ENCODE measurements around the gene RAB31. TPM values are rescaled to one million over a fixed set of nuclear protein-coding genes. Genes with fewer than 3 reads are reported as not detected.

The RAB31 gene
- polyA plus RNA-seq, 1 donor (not counting 4 experiments of a cell fraction or from before 2014, with no cell fraction given) = 47.0 TPM

- no peak overlapping the region for H3K27ac ChIP-seq (ENCODE audit: control insufficient read depth, insufficient read depth, low read length)
- no peak for DNase-seq (ENCODE audit: low read depth, low spot score)
- no peaks in the 10 kb centered on the region for H3K27me3 ChIP-seq (ENCODE audit: control insufficient read depth, extremely low read depth, insufficient read depth, low read length)
- no peaks in the 10 kb centered on the region for H4K20me1 ChIP-seq (ENCODE audit: control insufficient read depth, extremely low read depth, insufficient read depth, low read length)
- TF ChIP-seq CTCF (optimal IDR thresholded peaks at IDR 0.05 in 1 of 3, IDR thresholded peaks at IDR 0.05 in 1 of 3, conservative IDR thresholded peaks at IDR 0.05 in 1 of 3; ENCODE audit: extremely low read depth in 1 of 3, insufficient read depth in 2 of 3, low read length in 3 of 3) (no peak), EZH2 (IDR thresholded peaks at IDR 0.05; ENCODE audit: low read length) (no peak)
- H3K9me3 ChIP-seq (ENCODE audit: control insufficient read depth, low read depth, low read length) = no peaks in the 10 kb centered on the region
- no peak overlapping the region for H3K9ac ChIP-seq (ENCODE audit: control insufficient read depth, extremely low read depth, insufficient read depth, low read length)
- no peaks in the 10 kb centered on the region for H3K79me2 ChIP-seq (ENCODE audit: control insufficient read depth, insufficient read depth, low read length)
- no peak overlapping the region for H3K4me2 ChIP-seq (ENCODE audit: control insufficient read depth, extremely low read depth, insufficient read depth, low read depth, low read length)
- H3K4me3 ChIP-seq (ENCODE audit: control insufficient read depth in 2 of 3, extremely low read depth in 1 of 3, insufficient read depth in 2 of 3, low read depth in 1 of 3, low read length in 3 of 3) = no peak overlapping the region
- no peak for FAIRE-seq
- no peaks in the 10 kb centered on the region for H3K9me1 ChIP-seq (ENCODE audit: control insufficient read depth, extremely low read depth, insufficient read depth, low read length)
- H2AFZ ChIP-seq (ENCODE audit: control insufficient read depth, low read length) = no peak overlapping the region
- dilution Hi-C loops (cut with MboI; ENCODE audit: extremely low pct_ligation_motif_present, low sequenced_read_pairs) = no loop called here
- H3K4me1 ChIP-seq (ENCODE audit: control insufficient read depth, extremely low read depth, insufficient read depth, low read length) = no peaks in the 10 kb centered on the region
- no peaks in the 10 kb centered on the region for H3K36me3 ChIP-seq (ENCODE audit: control insufficient read depth in 2 of 2, extremely low read depth in 1 of 2, insufficient read depth in 2 of 2, low read length in 2 of 2)
Measured at GRCh38 chr18:9906481-9906880, 198.4 kb downstream of the RAB31 start.

GRCh38 chr18:9907867-9908266, 199.8 kb downstream of the RAB31 start:
- H3K9ac ChIP-seq (ENCODE audit: control insufficient read depth, extremely low read depth, insufficient read depth, low read length) = no peak overlapping the region
- H3K9me1 ChIP-seq (ENCODE audit: control insufficient read depth, extremely low read depth, insufficient read depth, low read length) = no peaks in the 10 kb centered on the region
- H3K4me1 ChIP-seq (ENCODE audit: control insufficient read depth, extremely low read depth, insufficient read depth, low read length) = peaks cover under 1% of the 10 kb centered on the region
- H3K79me2 ChIP-seq (ENCODE audit: control insufficient read depth, insufficient read depth, low read length) = no peaks in the 10 kb centered on the region
- H4K20me1 ChIP-seq (ENCODE audit: control insufficient read depth, extremely low read depth, insufficient read depth, low read length) = no peaks in the 10 kb centered on the region
- H3K9me3 ChIP-seq (ENCODE audit: control insufficient read depth, low read depth, low read length) = no peaks in the 10 kb centered on the region
- DNase-seq (ENCODE audit: low read depth, low spot score) (no peak), FAIRE-seq (no peak)
- no peak overlapping the region for H3K27ac ChIP-seq (ENCODE audit: control insufficient read depth, insufficient read depth, low read length)
- H3K36me3 ChIP-seq (ENCODE audit: control insufficient read depth in 2 of 2, extremely low read depth in 1 of 2, insufficient read depth in 2 of 2, low read length in 2 of 2) = no peaks in the 10 kb centered on the region
- no peak overlapping the region for H3K4me3 ChIP-seq (ENCODE audit: control insufficient read depth in 2 of 3, extremely low read depth in 1 of 3, insufficient read depth in 2 of 3, low read depth in 1 of 3, low read length in 3 of 3)
- no peak for TF ChIP-seq CTCF (optimal IDR thresholded peaks at IDR 0.05 in 1 of 3, IDR thresholded peaks at IDR 0.05 in 1 of 3, conservative IDR thresholded peaks at IDR 0.05 in 1 of 3; ENCODE audit: extremely low read depth in 1 of 3, insufficient read depth in 2 of 3, low read length in 3 of 3)
- no peak for TF ChIP-seq EZH2 (IDR thresholded peaks at IDR 0.05; ENCODE audit: low read length)
- H3K4me2 ChIP-seq (ENCODE audit: control insufficient read depth, extremely low read depth, insufficient read depth, low read depth, low read length) = no peak overlapping the region
- no peak overlapping the region for H2AFZ ChIP-seq (ENCODE audit: control insufficient read depth, low read length)
- dilution Hi-C loops (cut with MboI; ENCODE audit: extremely low pct_ligation_motif_present, low sequenced_read_pairs) = no loop called here
- H3K27me3 ChIP-seq (ENCODE audit: control insufficient read depth, extremely low read depth, insufficient read depth, low read length) = no peaks in the 10 kb centered on the region

Data from keratinocyte (primary cell).